Right lobe of liver (tissue), 6 donors: ENCODE results near the gene SMG7. TPM values are rescaled to one million over a fixed set of nuclear protein-coding genes. Genes with fewer than 3 reads are reported as not detected.

Source experiments
- ATAC-seq, 4 donors: fragments of 200-7000 bp; cut with Tn5 transposase; one replicate each; pipeline ENCODE4 v1.9.1; 2020; ENCODE audit warnings: mild to moderate bottlenecking in 4 of 4, moderate library complexity in 4 of 4
- DNase-seq, 3 donors: peaks; one replicate each; pipeline ENCODE4 v3.0.0-alpha.2; 2020
- H3K27ac ChIP-seq, 3 donors: fragments of 200-600 bp; one replicate each; pipeline ENCODE4 v1.8.0; 2022
- H3K27me3 ChIP-seq, 2 donors: fragments of 200-600 bp; one replicate each; pipeline ENCODE4 v1.8.0; 2022
- H3K36me3 ChIP-seq, 4 donors: fragments of 200-600 bp; sonication (generic) in 1 of 4; one replicate each; pipeline versions ENCODE4 v1.5.1 to v1.8.0; 2017 to 2022; ENCODE audit warnings: control low read depth in 1 of 4
- H3K4me1 ChIP-seq, 4 donors: fragments of 200-600 bp; sonication (generic) in 1 of 4; one replicate each; pipeline versions ENCODE4 v1.5.1 to v1.8.0; 2017 to 2022; ENCODE audit warnings: control low read depth in 1 of 4
- H3K4me3 ChIP-seq, 3 donors: fragments of 200-600 bp; one replicate each; pipeline ENCODE4 v1.8.0; 2022
- H3K9me3 ChIP-seq, 4 donors: fragments of 200-600 bp; sonication (generic) in 1 of 4; one replicate each; pipeline versions ENCODE4 v1.5.1 to v1.8.0; 2017 to 2022; ENCODE audit warnings: control low read depth in 1 of 4
- CTCF ChIP-seq, 4 donors: fragments of 200-600 bp in 3 of 4; fragments of 450-650 bp in 1 of 4; IDR thresholded peaks; one replicate each; pipeline versions ENCODE4 v1.5.1 to v1.8.0; 2016 to 2022; ENCODE audit warnings: antibody characterized with exemption in 4 of 4, mild to moderate bottlenecking in 2 of 4
- POLR2A ChIP-seq: fragments of 450-650 bp; IDR thresholded peaks from one replicate; pipeline ENCODE4 v1.6.1; 2017; ENCODE audit warnings: antibody characterized with exemption, mild to moderate bottlenecking
- WGBS: methylation state at CpG from one replicate; pipeline ENCODE4 v1.1.6; 2018; ENCODE audit warnings: low coverage, low lambda C conversion rate; ENCODE audit not compliant: insufficient coverage; ENCODE audit errors: missing lambda C conversion rate; 5-methylcytosine and 5-hydroxymethylcytosine counted together
- intact Hi-C, 2 donors: fragments of 100-400 bp; cut with DNase I; formaldehyde crosslinking; loops; one replicate each; pipeline versions ENCODE4 v1.11.2 to v1.14.1; 2022
- total RNA-seq, 6 experiments: library from RNA; depleted of rRNA in 2 of 6; stranded (reverse); fragments of >200 nt in 2 of 6; fragmentation: NEBNext Ultra II Directional in 3 of 6; extraction: Animal tissue kit (Norgen Biotek cat#: 25700) in 3 of 6; gene quantifications; one replicate each; pipeline versions ENCODE4 v1.1.0 to v1.2.4, GENCODE V29; 2016 to 2023
- donor health status: DM: no; HTN: yes; CAD: no.
- donor health status: DM: no; HTN: no; CAD: no.
- donor health status: DM: no; HTN: no; CAD: no.
- donor health status: DM: no; HTN: yes; CAD: no.
- donor health status: DM: no; HTN: yes; CAD: no.

Gene SMG7
- total RNA-seq, 6 experiments from 2014 or later = 23.5 to 35.3 (median 25.2) TPM

- Histone ChIP-seq H3K27ac (no peak overlapping the region), H3K4me3 (no peak overlapping the region), H3K4me1 (peaks cover 0 to 32% (median 2%) of the 10 kb centered on the region in 4 donors), H3K9me3 (no peaks in the 10 kb centered on the region), H3K27me3 (no peaks in the 10 kb centered on the region), H3K36me3 (no peaks in the 10 kb centered on the region)
- 45% methylated on average over 3 of the region's 3 CpGs for WGBS
- intact Hi-C loops = loop anchor here in 1 of 2 donors (10.0 kb wide), 1 partner anchor 159 kb away; the partner anchor contains the start of gene ARPC5
- DNase-seq (no peak), ATAC-seq (no peak)
- TF ChIP-seq POLR2A = no peak
- TF ChIP-seq CTCF (IDR thresholded peaks at IDR 0.05) = no peak
Measured at GRCh38 chr1:183476081-183476480, 3.8 kb downstream of the SMG7 start.

GRCh38 chr1:183477986-183478781 lies 5.9 kb downstream of the SMG7 start:
- DNase-seq (no peak), ATAC-seq (no peak)
- Histone ChIP-seq H3K27me3 (no peaks in the 10 kb centered on the region), H3K9me3 (no peaks in the 10 kb centered on the region), H3K36me3 (no peaks in the 10 kb centered on the region), H3K4me1 (peaks cover 0 to 37% (median 2%) of the 10 kb centered on the region in 4 donors), H3K27ac (no peak overlapping the region), H3K4me3 (no peak overlapping the region)
- intact Hi-C loops = loop anchor here in 1 of 2 donors (10.0 kb wide), 1 partner anchor 157 kb away; the partner anchor contains the start of gene ARPC5
- WGBS = 71% methylated on average over 3 of the region's 3 CpGs
- TF ChIP-seq POLR2A (no peak), CTCF (IDR thresholded peaks at IDR 0.05) (no peak)

GRCh38 chr1:183480971-183481441 lies 8.7 kb downstream of the SMG7 start:
- TF ChIP-seq CTCF (IDR thresholded peaks at IDR 0.05) (no peak), POLR2A (no peak)
- Histone ChIP-seq H3K36me3 (no peaks in the 10 kb centered on the region), H3K4me1 (peaks cover 0 to 19% (median 2%) of the 10 kb centered on the region in 4 donors), H3K4me3 (no peak overlapping the region), H3K27me3 (no peaks in the 10 kb centered on the region), H3K27ac (no peak overlapping the region), H3K9me3 (no peaks in the 10 kb centered on the region)
- DNase-seq = no peak
- 46% methylated on average over 1 of the region's 1 CpG for WGBS
- ATAC-seq = peak in 3 of 4 donors; percentile 32 to 61 (median 43)
- intact Hi-C loops = no loop called here

GRCh38 chr1:183483224-183483623 lies 10.9 kb downstream of the SMG7 start:
- Histone ChIP-seq H3K27ac (no peak overlapping the region), H3K36me3 (no peaks in the 10 kb centered on the region), H3K4me3 (no peak overlapping the region), H3K27me3 (no peaks in the 10 kb centered on the region), H3K4me1 (peaks cover 0 to 14% (median 2%) of the 10 kb centered on the region in 4 donors), H3K9me3 (no peaks in the 10 kb centered on the region)
- intact Hi-C loops = no loop called here
- ATAC-seq (no peak), DNase-seq (no peak)
- 68% methylated on average over 1 of the region's 1 CpG for WGBS
- no peak for TF ChIP-seq CTCF (IDR thresholded peaks at IDR 0.05)
- no peak for TF ChIP-seq POLR2A
